NCI-H345 (cell line): Measurements from ENCODE around the gene CCT6B.
"Not testable (repeated sequence)": the region's sequence is repeated elsewhere in the genome, so short reads cannot be mapped to it uniquely, and the experiment has no call there.

Experiments used
- DNase-seq: peaks from one replicate; lab custom pipeline; 2025; lab: John Stamatoyannopoulos, UW

Gene CCT6B

GRCh38 chr17:34980681-34981537 lies 19.6 kb upstream of the CCT6B start:
- peak; percentile 79 for DNase-seq

GRCh38 chr17:34980353-34980680 lies 19.1 kb upstream of the CCT6B start, which contains the start of gene LIG3:
Gene LIG3 (plus strand): TSS chr17:34980512. CDS start chr17:34983006, 2,494 bp downstream.
- peak; percentile 94 for DNase-seq

GRCh38 chr17:34979650-34980352 lies 18.5 kb upstream of the CCT6B start:
- DNase-seq, result peak; percentile 12

- DNase-seq, result no peak
Observed at GRCh38 chr17:34979153-34979552, 17.9 kb upstream of the CCT6B start.

- no peak for DNase-seq
Observed at GRCh38 chr17:34974794-34975785, 13.8 kb upstream of the CCT6B start.

- DNase-seq, result no peak
Observed at GRCh38 chr17:34974179-34974578, 12.9 kb upstream of the CCT6B start.

GRCh38 chr17:34958438-34958837 lies 2.8 kb downstream of the CCT6B start:
- DNase-seq, result no peak

GRCh38 chr17:34950780-34951179 lies 10.5 kb downstream of the CCT6B start:
- DNase-seq, result not testable (repeated sequence)

- DNase-seq, result no peak
Observed at GRCh38 chr17:34930283-34930682, 31.0 kb downstream of the CCT6B start.

GRCh38 chr17:34926661-34927060 lies 34.6 kb downstream of the CCT6B start:
- DNase-seq, result no peak

GRCh38 chr17:34920676-34921075 lies 40.6 kb downstream of the CCT6B start:
- DNase-seq, result no peak

GRCh38 chr17:34917381-34917780 lies 43.9 kb downstream of the CCT6B start:
- DNase-seq, result no peak

- no peak for DNase-seq
Observed at GRCh38 chr17:34916120-34916519, 45.1 kb downstream of the CCT6B start.

- DNase-seq, result no peak
Observed at GRCh38 chr17:34913001-34913400, 48.3 kb downstream of the CCT6B start.

- DNase-seq, result no peak
Observed at GRCh38 chr17:34909040-34909439, 52.2 kb downstream of the CCT6B start.

- no peak for DNase-seq
Observed at GRCh38 chr17:34902831-34903547, 58.3 kb downstream of the CCT6B start.

- no peak for DNase-seq
Observed at GRCh38 chr17:34899643-34900291, 61.5 kb downstream of the CCT6B start.

GRCh38 chr17:34895383-34895782 lies 65.9 kb downstream of the CCT6B start:
- DNase-seq, result no peak

- no peak for DNase-seq
Observed at GRCh38 chr17:34894964-34895363, 66.3 kb downstream of the CCT6B start.

GRCh38 chr17:34892461-34893249 lies 68.6 kb downstream of the CCT6B start:
- DNase-seq, result peak; percentile 8
